HFF-Myc (cell line): ENCODE measurements around the gene RNF144A.

Source experiments
- DNase-seq: peaks from one replicate; pipeline ENCODE4 v3.0.0-alpha.2; 2011; ENCODE audit warnings: low read depth; ENCODE audit errors: extremely low read depth
- H3K4me3 ChIP-seq: replicated peaks from 2 replicates; pipeline ENCODE4 v1.5.1; 2011; ENCODE audit warnings: low read depth, mild to moderate bottlenecking, control low read depth, low read length
- CTCF ChIP-seq: IDR thresholded peaks from 2 replicates; pipeline ENCODE4 v1.5.1; 2012; ENCODE audit warnings: mild to moderate bottlenecking, low read depth, low read length, control low read depth; ENCODE audit errors: missing control alignments

Gene RNF144A

GRCh38 chr2:7033136-7033960 is 116.1 kb downstream of the RNF144A start:
- no peak overlapping the region for H3K4me3 ChIP-seq
- no peak for DNase-seq
- TF ChIP-seq CTCF, result no peak

- no peak for TF ChIP-seq CTCF
- no peak overlapping the region for H3K4me3 ChIP-seq
- no peak for DNase-seq
Measured at GRCh38 chr2:7034303-7034702, 117.1 kb downstream of the RNF144A start.

GRCh38 chr2:7035884-7036283 is 118.7 kb downstream of the RNF144A start:
- no peak for DNase-seq
- H3K4me3 ChIP-seq, result no peak overlapping the region
- TF ChIP-seq CTCF, result no peak

- peak; percentile 87 for TF ChIP-seq CTCF
- DNase-seq, result peak; percentile 84
- H3K4me3 ChIP-seq, result no peak overlapping the region
Measured at GRCh38 chr2:7037340-7038333, 120.4 kb downstream of the RNF144A start.

- DNase-seq, result no peak
- no peak for TF ChIP-seq CTCF
- no peak overlapping the region for H3K4me3 ChIP-seq
Measured at GRCh38 chr2:7040547-7040946, 123.3 kb downstream of the RNF144A start.

- H3K4me3 ChIP-seq, result no peak overlapping the region
- no peak for TF ChIP-seq CTCF
- DNase-seq, result no peak
Measured at GRCh38 chr2:7041421-7041820, 124.2 kb downstream of the RNF144A start.
